Bone marrow (tissue), 2 donors: Measurements from ENCODE around the gene SDK1.

ENCODE experiments used
- DNase-seq, 2 donors: peaks; one replicate each; lab custom pipeline; 2025; lab: John Stamatoyannopoulos, UW

SDK1 gene

GRCh38 chr7:3333861-3334260 is 32.8 kb downstream of the SDK1 start:
- DNase-seq: no peak

GRCh38 chr7:3336042-3336665 is 35.1 kb downstream of the SDK1 start:
- DNase-seq: no peak

GRCh38 chr7:3338161-3338560 is 37.1 kb downstream of the SDK1 start:
- DNase-seq: no peak

- no peak for DNase-seq
These were observed 44.8 kb downstream of the SDK1 start for GRCh38 chr7:3345699-3346481.

- DNase-seq: no peak
These were observed 48.1 kb downstream of the SDK1 start for GRCh38 chr7:3349126-3349525.

GRCh38 chr7:3356173-3356572 is 55.1 kb downstream of the SDK1 start:
- DNase-seq: no peak

- DNase-seq: no peak
These were observed 57.9 kb downstream of the SDK1 start for GRCh38 chr7:3358991-3359390.

GRCh38 chr7:3367261-3367660 is 66.2 kb downstream of the SDK1 start:
- no peak for DNase-seq

GRCh38 chr7:3370068-3370830 is 69.2 kb downstream of the SDK1 start:
- no peak for DNase-seq

- DNase-seq: no peak
These were observed 69.9 kb downstream of the SDK1 start for GRCh38 chr7:3370921-3371320.

GRCh38 chr7:3371601-3372000 is 70.5 kb downstream of the SDK1 start:
- no peak for DNase-seq

- DNase-seq: no peak
These were observed 73.2 kb downstream of the SDK1 start for GRCh38 chr7:3374239-3374638.

GRCh38 chr7:3378390-3379150 is 77.5 kb downstream of the SDK1 start:
- DNase-seq: no peak

- no peak for DNase-seq
These were observed 79.0 kb downstream of the SDK1 start for GRCh38 chr7:3380034-3380433.

- DNase-seq: no peak
These were observed 80.0 kb downstream of the SDK1 start for GRCh38 chr7:3380886-3381685.

- no peak for DNase-seq
These were observed 85.6 kb downstream of the SDK1 start for GRCh38 chr7:3386423-3387190.

GRCh38 chr7:3393862-3394261 is 92.8 kb downstream of the SDK1 start:
- no peak for DNase-seq

GRCh38 chr7:3397324-3397723 is 96.3 kb downstream of the SDK1 start:
- no peak for DNase-seq

GRCh38 chr7:3399858-3400257 is 98.8 kb downstream of the SDK1 start:
- peak in 1 of 2 donors; percentile 51 for DNase-seq

- no peak for DNase-seq
These were observed 103.4 kb downstream of the SDK1 start for GRCh38 chr7:3404501-3404900.
